NT2/D1 (cell line): ENCODE results near the gene NBEAL1.

Experiments used
- SUZ12 ChIP-seq: IDR thresholded peaks from 2 replicates; pipeline ENCODE4 v1.6.1; 2011; ENCODE audit not compliant: insufficient read length, insufficient read depth; ENCODE audit errors: extremely low read depth
- ZNF274 ChIP-seq: IDR thresholded peaks from 2 replicates; pipeline ENCODE4 v1.6.1; 2011; ENCODE audit warnings: mild to moderate bottlenecking, low read depth, low read length

DNA sequence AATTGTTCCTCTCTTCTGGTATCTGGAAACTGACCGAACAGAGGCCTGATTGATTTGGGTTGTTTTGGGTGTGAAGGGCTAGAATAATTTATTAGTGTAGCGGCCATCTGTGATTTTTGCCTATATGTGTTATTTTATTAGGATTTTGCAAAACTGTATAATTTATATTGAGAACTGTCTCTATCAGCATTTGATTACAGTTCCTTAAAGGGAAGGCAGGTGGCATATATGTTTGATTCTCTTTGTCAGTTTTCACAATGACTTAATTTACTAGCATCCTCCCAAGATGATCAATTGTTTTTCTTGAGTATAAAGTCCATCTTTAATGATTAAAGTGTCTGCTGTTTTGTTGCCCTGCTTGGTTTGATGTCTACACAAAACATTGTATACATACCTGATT is 4.5 kb downstream of the NBEAL1 start:
- TF ChIP-seq SUZ12 (no peak), ZNF274 (no peak)
